Stimulated activated CD8-positive, alpha-beta memory T cell treated with anti-CD3 and anti-CD28 coated beads, Interleukin-15, amount 100 ng/mL, for 48 hours (primary cell): Measurements from ENCODE around the gene HYAL1.
"Not testable (repeated sequence)": the region's sequence is repeated elsewhere in the genome, so short reads cannot be mapped to it uniquely, and the experiment has no call there.

ENCODE experiments used
- DNase-seq, 2 donors: peaks; one replicate each; pipeline ENCODE4 v3.0.0-alpha.2; 2020; ENCODE audit warnings: low read depth in 2 of 2

The HYAL1 gene

DNA sequence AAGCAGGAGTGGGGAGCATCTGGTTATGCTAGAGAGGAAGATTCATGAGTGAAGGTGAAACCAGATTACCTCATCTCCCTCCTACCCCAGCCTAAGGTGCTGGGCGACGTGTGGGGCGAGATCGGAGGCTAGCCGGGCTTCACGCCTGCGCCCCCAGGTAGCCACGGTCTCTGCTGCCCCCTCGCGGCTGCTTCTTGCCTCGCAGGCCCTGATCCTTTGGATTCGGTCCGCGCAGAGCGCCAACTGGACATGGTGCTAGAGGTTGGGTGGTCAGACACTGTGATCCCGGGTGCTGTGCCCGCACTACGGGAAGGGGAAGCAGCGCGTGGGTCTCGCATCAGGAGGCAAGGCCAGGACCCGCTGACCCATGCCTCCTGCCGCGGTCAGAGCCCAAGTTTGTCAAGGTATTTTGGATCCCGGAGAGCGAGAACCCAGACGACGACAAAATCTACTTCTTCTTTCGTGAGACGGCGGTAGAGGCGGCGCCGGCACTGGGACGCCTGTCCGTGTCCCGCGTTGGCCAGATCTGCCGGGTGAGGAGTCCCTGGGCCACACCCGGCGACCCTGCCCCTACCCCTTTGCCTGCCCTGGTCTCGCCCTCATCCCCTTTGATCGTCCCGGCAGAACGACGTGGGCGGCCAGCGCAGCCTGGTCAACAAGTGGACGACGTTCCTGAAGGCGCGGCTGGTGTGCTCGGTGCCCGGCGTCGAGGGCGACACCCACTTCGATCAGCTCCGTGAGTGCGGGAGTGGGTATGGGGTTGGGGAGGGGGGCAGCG, 30.3 kb downstream of the HYAL1 start:
- peak; percentile 76 to 80 for DNase-seq

DNA sequence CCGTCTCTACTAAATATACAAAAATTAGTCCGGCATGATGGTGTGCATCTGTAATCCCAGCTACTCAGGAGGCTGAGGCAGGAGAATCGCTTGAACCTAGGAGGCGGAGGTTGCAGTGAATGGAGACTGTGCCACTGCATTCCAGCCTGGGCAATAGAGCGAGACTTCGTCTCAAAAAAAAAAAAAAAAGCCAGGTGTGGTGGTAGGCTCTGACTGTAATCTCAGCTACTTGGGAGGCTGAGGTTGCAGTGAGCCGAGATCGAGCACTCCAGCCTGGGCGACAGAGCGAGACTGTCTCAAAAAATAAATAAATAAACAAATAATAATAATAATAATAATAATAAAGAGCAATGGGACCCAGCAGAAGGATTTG, 30.9 kb downstream of the HYAL1 start:
- not testable (repeated sequence) for DNase-seq

DNA sequence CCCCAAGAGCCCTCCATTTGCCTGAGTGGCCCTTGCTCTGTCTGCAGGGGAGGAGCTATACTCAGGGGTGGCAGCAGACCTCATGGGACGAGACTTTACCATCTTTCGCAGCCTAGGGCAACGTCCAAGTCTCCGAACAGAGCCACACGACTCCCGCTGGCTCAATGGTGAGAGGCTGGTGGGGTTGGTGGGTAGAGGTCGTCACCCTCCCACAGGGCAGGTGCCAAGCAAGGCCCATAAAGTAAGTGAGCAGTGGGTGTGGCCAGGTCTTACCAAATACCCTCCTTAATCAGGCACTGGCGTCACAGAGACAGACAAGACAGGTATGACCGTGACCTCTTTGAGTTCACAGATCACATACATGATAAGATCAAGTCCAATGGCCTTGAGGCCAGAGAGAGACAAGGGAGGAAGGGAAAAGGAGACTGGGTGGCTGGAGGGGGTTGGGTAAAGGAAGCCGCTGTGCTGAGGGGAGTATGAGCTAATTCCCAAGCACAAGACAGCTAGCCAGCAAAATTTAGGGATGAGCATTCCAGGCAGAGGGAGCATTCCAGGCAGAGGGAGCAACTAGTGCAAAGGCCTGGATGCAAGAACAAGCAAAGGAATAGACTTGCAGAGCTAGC, 31.9 kb downstream of the HYAL1 start:
- no peak for DNase-seq

DNA sequence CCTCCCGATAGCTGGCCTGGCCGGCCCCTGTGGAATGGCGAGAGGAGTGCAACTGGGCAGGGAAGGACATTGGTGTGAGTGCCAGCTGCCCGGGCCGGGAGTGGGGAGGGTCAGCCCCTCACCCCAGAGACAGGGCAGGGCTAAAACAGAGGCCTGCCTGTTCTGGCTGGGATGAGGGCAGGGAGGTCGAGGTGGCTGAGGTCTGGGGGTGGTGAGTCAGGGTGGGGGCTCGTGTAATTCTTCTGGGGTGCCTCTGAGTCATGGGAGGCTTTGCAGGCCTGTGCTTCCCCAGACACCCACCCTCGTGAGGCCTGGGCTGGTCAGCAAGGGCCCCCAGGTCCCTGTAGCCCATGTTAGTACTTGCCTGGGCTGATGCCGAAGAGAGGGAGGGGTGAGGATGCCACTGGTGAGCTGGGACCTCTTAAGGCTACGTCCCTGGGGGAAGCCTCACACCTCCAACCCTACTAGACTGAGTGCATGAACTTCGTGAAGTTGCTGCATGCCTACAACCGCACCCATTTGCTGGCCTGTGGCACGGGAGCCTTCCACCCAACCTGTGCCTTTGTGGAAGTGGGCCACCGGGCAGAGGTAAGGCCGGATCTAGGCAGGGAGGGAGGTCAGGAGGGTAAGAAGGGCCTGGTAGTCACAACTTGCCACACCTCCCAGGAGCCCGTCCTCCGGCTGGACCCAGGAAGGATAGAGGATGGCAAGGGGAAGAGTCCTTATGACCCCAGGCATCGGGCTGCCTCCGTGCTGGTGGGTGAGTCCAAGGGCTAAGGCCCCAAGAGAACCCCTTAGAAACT, 32.8 kb downstream of the HYAL1 start:
- no peak for DNase-seq

DNA sequence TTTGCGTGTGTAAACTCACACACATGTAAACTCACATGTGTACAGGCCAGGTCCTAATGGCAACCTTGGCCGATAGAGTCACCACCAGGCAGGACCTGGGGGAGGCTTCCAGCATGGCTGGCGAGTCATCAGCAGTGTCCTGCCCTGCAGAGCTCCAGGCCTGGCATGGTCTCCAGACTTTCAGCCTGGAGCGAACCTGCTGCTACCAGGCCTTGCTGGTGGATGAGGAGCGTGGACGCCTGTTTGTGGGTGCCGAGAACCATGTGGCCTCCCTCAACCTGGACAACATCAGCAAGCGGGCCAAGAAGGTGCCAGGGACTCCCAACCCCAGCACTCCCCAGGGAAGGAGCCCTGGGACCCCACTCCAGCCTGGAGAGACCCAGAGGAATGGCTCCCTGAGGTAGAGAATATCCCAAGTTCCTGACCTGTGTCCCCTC, 33.4 kb downstream of the HYAL1 start:
- DNase-seq, result no peak

DNA sequence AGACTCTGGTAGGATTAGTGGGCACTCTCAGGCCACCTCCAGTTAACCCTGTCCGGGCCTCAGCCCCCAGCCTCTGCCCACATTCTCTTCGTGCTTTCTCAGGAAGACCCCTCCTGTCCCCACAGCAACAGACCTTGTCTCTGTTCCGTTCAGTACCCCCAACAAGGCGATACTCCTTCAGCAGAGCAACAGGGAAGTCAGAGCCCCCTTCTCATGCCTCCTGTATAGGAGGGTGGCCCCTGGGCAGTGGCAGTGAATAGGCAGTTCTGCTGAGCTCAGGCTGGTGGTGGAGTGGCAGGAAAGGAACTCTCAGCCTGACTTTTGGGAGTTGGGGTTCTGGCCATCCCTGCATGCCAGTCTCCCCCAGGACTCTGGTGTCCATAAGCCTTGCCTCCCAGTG, 33.9 kb downstream of the HYAL1 start:
- no peak for DNase-seq

DNA sequence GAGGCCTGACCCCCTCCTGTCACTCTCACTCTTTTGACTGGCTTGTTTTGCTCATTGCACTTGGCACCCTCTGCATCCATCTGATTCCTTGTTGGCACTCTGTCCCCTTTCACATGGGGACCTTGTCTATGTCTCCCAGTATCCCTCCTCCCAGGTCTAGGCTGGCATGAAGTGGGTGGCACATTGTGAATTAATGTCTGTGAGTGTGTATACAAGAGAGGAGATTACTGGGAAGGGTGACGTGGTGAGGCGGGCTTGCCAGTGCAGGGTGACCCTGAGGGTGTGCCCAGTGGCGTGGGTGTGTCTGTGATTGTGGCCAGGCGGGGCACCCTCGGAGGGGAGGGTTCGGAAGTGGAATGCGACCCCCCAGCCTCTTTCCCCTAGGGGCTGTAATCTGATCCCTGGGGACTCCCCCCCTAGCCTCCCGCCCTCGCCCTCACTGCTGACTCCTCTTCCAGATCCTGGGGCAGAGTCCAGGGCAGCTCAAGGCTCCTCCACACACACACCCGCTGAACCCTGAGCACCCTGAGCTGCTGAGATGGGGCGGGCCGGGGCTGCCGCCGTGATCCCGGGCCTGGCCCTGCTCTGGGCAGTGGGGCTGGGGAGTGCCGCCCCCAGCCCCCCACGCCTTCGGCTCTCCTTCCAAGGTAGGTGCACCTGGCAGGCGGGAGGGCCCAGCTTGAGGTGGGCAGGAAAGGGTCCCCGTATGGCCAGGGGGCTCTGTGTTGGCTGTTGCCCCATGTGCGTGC, 34.5 kb downstream of the HYAL1 start, which contains the start of gene SEMA3B:
Gene SEMA3B (plus strand): TSS at position 445 of the 749 bp plus-strand sequence. CDS start 94 bp downstream, at position 539.
- no peak for DNase-seq

DNA sequence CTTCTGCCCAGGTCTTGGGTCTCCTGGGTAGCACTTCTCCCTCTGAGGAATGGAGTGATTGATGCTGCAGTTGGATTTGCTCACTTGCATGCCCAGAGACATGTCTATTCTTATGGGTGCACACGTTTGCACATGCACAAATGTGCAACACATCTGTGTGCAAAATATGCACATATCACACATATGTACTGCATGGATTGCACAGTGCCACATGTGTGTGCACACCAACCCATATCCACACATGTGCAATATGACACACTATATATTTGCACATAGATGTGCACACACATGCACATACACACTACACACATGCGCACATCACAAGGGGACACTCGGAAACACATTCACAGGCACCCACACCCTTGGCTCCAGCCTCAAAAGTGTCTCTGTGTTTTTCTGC, 35.1 kb downstream of the HYAL1 start:
- DNase-seq, result no peak

DNA sequence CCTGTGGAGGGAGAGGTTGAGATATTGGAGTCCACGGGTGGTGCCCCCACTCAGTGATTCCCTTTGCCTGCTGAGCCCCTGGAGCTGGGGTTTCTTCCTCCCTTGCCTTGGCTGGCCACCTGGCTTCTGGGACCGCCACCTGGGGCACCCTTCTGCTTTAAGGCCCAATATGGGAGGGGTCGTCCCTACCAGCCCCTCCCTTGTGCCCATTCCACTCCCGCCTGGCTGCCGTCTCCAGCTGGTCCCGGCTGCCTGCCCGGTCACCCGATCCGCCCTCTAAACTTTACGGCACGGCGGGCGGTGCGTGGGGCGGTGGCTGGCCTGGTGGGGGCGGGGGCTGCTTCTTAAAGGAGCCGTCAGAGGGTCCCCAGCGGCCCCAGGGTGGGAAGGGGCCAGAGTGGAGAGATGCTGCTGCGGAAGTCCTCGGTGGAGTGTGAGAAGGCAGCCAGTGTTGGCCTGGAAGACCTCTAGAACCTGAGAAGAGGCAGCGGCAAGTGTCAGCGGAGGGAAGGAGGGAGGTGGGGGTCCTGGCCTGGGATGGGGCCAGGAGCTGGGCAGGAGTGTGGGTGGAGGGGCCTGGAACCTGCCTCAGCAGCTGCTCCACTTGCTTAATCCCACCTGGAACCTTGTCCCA, 36.0 kb downstream of the HYAL1 start:
- no peak for DNase-seq

DNA sequence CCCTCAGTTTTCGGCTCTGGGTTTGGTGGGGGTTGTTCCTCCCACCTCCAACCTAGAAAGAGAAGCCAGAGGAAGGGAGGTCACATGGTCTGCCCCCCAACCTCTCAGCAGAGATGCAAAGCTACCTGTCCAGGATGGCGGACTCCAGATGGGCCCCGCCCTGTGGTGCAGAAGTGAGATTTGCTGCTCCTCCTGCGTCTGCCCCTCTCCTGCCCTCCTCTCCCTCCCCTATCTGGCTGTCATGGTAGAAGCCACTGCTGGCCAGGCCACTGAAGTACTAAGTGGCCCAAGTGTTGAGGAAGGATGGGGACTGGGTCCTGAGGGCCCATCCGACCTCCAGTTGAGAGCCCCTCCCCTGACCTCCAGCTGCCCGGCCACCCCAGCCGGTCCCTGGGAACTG, 36.5 kb downstream of the HYAL1 start:
- no peak for DNase-seq

DNA sequence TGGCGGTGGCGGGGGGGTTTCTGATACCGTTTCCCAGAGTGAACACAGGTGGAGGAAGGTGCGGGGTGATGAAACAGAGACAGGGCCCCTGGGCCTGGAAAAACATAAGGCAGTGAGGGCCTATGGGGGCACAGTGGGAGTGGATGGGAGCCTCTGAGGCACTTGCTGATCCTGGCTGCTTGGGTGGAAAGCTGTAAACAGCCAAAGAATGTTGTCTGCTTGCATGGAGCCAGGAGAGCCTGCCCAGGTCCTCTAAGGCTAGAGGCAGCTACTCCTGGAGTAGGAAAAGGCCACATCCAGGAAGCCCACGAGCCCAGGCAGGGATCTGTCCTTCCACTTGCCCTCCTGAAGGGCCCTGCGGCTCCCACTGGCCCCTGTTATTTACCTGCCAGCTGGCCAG, 37.4 kb downstream of the HYAL1 start:
- no peak for DNase-seq

DNA sequence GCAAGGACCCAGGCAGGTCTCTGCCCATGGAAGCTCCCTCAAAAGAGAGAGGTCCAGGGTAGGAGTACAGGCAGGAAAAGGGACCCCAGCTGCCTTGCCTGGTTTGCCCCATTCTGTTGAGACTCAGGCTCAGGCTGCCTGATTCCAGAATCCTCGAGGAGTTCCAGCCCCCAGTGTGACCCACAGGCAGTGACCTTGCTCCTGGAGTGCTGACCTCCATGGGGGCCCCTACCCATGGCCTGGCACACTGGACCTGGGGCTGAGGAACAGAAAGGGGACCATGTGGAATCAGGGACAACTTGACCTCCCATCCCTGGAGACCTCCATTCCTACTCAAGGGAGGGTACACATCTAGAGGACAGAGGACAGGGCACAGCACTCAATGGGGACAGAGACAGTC, 37.8 kb downstream of the HYAL1 start:
- no peak for DNase-seq

DNA sequence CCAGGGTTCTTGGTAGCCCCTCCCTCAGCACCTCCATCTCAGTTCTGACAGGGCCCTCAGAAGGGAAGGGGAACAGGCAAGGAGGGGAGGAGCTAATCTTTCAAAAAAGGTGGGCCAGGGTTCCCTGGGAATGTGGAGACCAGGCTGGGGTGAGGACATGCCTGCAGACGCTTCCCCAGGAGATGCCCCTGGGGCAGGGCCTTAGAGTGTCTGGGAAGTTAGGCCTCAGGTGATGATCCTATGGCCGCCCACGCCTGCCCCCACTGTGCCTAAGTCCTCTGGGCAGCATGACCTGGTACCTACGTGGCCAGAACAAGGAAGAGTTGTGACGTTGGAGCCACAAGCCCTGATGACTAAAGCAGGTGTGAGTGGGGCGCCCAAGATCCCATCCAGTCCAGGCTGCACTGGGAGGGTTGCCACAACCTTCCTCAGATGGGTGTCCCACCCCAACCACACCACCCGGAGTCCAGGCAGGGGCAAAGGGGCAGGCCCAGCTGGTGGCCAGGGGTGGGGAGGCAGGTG, 38.3 kb downstream of the HYAL1 start:
- no peak for DNase-seq

DNA sequence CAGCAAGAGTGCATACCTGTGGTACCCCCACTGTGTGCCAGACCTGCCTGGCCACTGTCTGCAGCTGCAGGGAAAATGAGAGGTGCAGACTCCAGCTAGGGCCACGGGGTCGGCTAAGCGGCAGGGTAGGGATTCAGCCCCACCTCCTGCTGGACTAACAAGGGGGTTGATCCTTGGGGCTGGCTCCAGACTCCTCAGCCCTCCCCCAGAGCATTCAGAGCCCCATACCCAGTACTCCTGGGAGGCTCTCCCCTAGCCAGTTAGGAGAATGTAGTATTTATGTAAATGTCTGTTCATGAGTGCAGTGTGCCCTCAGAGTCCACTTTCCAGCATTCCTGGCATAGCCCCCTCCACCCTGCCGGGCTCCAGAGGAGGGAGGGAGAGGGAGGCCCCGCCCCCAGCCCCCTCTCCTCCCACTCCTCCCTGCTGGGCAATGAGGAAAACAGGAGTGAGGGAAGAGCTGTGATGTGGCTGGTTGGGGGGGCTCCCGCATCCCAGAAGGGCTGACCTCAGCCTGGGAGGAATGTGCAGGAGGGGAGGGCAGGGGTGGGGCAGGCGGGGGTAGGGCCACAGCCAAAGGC, 38.9 kb downstream of the HYAL1 start:
- DNase-seq, result no peak

DNA sequence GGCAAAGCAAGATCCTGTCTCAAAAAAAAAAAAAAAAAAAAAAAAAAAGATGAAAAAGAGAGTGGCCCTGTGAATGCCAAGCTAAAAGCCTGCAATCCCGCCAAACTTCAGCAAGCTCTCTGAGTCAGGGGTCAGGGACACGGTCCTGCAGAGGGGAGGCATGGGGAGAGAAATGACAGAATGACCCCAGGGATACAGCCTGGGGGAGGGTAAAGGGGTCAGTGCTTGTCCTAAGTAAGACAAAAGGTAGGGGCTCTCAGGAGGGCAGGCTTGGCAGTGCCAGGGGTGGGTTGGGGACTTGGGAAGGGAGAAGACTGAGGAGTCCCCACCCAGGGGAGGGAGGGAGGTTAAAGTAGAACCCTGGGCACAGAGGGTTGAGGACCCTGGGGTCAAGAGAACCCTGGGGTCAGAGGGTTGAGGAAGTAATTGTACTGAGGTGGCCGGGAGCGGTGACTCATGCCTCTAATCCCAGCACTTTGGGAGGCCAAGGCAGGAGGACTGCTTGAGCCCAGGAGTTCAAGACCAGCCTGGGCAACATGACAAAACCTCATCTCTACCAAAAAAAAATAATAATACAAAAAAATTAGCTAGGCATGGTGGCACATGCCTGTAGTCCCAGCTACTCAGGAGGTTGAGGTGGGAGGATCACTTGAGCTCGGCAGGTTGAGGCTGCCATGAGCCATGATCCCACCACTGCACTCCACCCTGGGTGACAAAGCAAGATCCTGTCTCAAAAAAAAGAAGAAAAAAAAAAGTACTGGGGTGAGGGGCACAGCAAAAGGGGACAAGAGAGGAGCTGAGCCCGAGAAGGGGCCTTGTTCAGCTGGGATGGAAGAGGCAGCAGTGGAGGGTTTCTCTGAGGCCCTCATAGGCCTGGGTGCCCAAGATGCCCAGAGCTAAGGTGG, 39.6 kb downstream of the HYAL1 start:
- DNase-seq, result no peak

DNA sequence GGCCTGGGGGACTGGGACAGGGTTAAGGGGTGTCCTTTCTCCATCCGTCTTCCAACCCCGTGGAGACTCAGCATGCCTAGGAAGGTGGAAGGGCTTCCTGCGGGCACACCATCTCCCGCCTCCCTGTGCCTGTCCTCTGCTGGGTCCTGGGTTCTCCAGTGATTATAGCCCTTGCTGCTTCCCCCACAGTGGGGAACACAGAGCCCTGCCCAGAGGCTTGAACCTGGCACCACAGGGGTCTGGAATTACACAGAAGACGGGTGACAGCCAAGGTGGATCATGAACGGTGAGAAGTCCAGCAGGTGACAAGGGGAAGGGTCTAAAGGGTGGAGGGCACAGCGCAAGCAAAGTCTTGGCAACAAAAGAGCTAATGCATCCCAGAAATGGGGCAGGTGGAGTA, 40.6 kb downstream of the HYAL1 start:
- DNase-seq, result no peak

DNA sequence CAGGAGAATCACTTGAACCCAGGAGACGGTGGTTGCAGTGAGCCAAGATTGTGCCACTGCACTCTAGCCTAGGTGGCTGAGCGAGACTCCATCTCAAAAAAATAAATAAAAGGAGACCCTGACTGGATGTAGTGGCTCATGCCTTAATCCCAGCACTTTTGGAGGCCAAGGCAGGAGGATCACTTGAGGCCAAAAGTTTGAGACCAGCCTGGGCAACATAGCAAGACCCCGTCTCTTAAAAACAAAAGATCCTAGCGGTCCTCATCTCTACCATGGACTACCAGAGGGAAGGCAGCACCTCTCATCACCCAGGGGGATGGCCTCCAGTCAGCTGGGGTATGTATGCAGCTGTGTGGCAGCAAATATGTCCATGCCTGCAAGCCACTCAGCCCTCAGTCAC, 41.2 kb downstream of the HYAL1 start:
- DNase-seq, result not testable (repeated sequence)

DNA sequence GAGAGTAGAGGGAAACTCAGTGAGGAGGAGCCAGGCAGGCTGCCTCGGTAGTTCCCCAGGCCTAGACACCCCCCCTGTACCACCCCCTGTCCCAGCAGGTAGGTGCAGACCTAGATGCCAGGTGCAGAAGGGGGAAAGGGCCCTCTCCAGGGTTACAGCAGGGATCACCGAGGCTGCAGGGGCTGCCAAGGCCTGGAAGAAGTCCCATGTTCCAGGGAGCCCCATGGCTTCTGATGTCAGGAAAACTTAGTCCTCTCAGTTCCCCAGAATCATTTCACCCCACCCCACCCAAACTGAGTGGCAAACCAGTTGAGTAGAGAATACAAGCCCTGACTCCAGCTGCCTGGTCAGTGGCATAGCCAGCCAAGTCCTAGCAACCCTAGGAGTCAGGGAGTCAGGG, 41.9 kb downstream of the HYAL1 start:
- DNase-seq, result no peak

DNA sequence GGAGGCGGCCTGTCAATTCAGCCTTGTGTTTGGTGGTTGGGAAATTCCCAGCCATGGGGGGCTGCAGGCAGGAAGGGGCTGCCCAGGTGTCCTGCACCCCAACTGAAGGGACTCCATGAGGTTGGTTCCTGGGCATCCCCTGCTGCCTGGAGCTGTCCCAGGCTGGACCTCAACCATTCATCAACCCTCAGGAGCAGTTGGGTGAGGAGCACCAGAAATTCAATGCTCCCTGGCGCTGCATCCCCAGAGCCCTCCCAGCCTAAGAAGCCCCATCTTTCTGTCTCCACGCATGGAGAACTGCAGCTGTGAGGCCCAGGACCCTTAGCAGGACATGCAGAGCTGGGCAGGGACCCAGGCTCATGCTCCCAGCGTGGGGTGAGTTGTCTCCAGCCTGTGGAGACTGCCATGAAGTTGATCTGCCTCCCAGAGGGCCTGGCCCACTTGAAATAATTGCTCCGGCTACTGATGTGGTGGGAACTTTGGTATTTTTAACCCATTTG, 42.4 kb downstream of the HYAL1 start:
- DNase-seq, result no peak
